Airway epithelial cell (primary cell): Measurements from ENCODE around the gene WFDC6. TPM values are rescaled to one million over a fixed set of nuclear protein-coding genes. Genes with fewer than 3 reads are reported as not detected.

Experiments used
- total RNA-seq: library from RNA; depleted of rRNA; stranded (reverse); fragments of >200 nt; gene quantifications from 2 replicates; pipeline ENCODE4 v1.2.3, GENCODE V29; 2015

The WFDC6 gene
- not detected in 2 replicates for total RNA-seq

GRCh38 chr20:45539382-45539781 lies at the start of gene WFDC6:
TSS of gene WFDC6 (minus strand) at chr20:45539482. CDS start at chr20:45539407, 75 bp downstream.

DNA sequence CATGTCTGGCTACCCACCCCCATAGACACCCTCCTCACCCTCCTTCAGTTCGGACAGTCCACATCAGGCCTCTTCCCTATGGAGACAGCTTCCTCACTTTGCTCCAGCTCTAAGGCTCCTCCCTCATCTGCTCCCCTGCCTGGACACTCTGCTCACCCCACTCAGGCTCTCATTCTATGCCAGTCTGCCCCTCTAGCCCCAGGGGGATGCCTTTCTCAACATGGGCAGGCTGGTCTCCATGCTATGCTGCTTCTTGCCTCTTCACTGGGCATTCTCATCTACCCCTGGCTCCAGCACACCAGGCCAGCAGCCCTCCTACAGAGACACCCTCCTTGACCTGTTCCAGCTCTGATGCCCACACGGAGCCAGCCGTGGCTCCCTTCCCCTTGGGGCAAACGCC lies 39.9 kb upstream of the WFDC6 start, which contains the start of gene WFDC8:
Gene WFDC8, minus strand, starts transcription at position 101 of the 400 bp plus-strand sequence. Its CDS starts 37 bp downstream, at position 64.

DNA sequence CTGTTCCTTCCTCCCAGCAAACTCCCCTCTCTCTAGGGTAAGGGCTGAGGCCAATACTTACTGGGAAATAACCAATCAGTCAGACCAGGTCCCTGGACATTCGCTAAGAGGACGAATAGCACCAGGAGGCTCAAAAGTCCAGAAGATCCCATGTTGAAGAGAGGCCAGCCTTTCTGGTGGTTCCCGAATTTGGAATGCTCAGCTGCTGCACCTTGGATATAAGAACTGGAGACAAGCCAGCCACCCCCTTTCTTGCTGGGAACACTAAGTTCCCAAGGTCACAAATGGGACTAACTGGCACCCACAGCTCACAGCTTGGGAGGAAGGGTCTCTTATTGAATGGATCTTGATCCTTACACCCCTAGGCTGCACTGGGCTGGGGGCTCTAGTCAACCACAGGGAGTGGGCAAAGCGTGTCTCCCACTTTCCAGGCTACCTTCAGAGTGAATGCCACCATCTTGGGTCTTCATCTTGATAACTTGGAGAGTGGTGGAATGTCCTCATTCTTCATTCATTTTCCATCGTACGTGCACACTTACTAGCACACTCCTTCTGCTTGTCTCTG lies 8.0 kb upstream of the WFDC6 start, which contains the start of gene EPPIN:
Gene EPPIN, minus strand, starts transcription at position 196 of the 565 bp plus-strand sequence. Its CDS starts 44 bp downstream, at position 152.

DNA sequence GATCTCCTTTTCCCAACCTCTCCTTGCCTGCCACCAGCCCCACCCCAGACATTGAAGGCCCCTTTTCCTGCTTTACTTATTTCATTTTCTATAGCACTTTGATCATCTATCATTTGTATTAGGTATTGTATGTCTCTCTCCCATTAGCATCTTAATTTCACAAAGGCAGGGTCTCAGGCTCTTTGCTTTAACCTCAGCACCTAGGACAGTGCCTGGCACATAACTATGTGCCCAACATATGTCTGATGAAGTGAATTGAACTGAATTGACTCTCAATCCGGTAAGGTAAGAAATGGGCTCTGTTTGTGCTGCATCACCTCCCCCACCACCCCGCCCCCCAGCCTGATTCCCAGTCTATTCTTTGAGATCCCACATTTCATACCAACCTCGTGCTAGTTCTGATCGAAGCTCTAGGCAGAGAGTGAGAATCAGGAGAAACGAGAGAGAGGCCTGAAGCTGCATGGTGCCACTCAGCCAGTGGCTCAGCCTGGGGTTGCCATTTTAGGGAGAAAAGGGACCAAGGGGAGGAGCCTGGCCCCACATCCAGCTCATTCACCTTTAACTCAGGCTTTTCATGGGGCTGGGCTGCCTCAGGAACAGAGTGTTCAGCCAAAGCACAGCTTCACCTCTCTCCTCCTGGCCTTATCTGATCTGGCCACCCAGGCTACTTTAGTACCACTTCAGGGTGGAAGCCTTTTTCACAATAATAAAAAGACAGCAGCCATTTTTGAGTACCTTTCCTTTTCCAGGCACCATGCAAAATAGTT lies 24.0 kb downstream of the WFDC6 start, which contains the start of gene SPINT3:
Gene SPINT3, minus strand, starts transcription at position 476 of the 767 bp plus-strand sequence. Its CDS starts 14 bp downstream, at position 462.

Other genes starting within 250 kb of the WFDC6 start
- gene RBPJL, start 232.6 kb downstream of the WFDC6 start, total RNA-seq = not detected in 2 replicates
- gene MATN4, start 231.2 kb downstream of the WFDC6 start, total RNA-seq = 0.05 TPM in 1 of 2 replicates, not detected in the other
- gene SDC4, start 191.1 kb downstream of the WFDC6 start, total RNA-seq = 226 and 235 TPM in 2 replicates
- 18.8 and 26.3 TPM in 2 replicates for gene SYS1, start 176.3 kb downstream of the WFDC6 start, total RNA-seq
- not detected in 2 replicates for gene TP53TG5, start 161.2 kb downstream of the WFDC6 start, total RNA-seq
- gene DBNDD2, start 131.2 kb downstream of the WFDC6 start, total RNA-seq = 28.2 and 28.3 TPM in 2 replicates
- gene PIGT, start 123.3 kb downstream of the WFDC6 start, total RNA-seq = 43.3 and 68.6 TPM in 2 replicates
- 1.3 and 4.9 TPM in 2 replicates for gene WFDC2, start 69.7 kb downstream of the WFDC6 start, total RNA-seq
- not detected in 2 replicates for gene SPINT3, start 23.9 kb downstream of the WFDC6 start, total RNA-seq
- gene EPPIN, start 7.9 kb upstream of the WFDC6 start, total RNA-seq = not detected in 2 replicates
- not detected in 2 replicates for gene WFDC8, start 39.8 kb upstream of the WFDC6 start, total RNA-seq
- gene WFDC10A, start 90.3 kb upstream of the WFDC6 start, total RNA-seq = not detected in 2 replicates
- gene WFDC9, start 91.8 kb upstream of the WFDC6 start, total RNA-seq = not detected in 2 replicates
- gene WFDC11, start 130.8 kb upstream of the WFDC6 start, total RNA-seq = not detected in 2 replicates
- gene WFDC13, start 162.6 kb upstream of the WFDC6 start, total RNA-seq = not detected in 2 replicates
- not detected in 2 replicates for gene WFDC10B, start 165.5 kb upstream of the WFDC6 start, total RNA-seq
- not detected in 2 replicates for gene SPINT4, start 182.9 kb upstream of the WFDC6 start, total RNA-seq